ENCODE data around the gene STK11IP.

The STK11IP gene

GRCh38 chr2:219570194-219570923 is 27.3 kb upstream of the STK11IP start:
- TF ChIP-seq SIN3A (IDR thresholded peaks at IDR 0.05; ENCODE audit: borderline replicate concordance, insufficient read depth, low read length) (no peak), REST (IDR thresholded peaks at IDR 0.05; ENCODE audit: insufficient read depth in 1 of 2, low read depth in 2 of 2, low read length in 2 of 2) (no peak)

DNA sequence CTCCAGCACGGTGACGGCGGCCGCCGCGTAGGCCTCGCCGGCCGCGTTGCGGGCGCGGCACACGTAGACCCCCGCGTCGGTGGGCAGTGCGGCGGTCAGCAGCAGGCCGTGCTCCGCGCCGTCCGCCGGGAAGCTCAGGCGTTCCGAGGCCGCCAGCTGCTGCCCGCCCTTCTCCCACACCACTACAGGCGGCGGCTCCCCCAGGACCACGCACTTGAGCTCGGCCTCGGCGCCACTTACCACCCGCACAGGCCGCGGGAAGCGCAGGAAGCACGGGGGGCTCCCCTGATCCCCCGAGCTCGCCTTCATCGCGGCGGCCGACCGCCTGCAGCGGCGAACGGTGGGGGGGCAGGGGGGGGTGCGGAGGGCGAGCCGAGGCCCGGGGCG is 26.7 kb upstream of the STK11IP start:
- TF ChIP-seq POLR2AphosphoS5 (IDR thresholded peaks at IDR 0.05; ENCODE audit: low read depth, low read length) (no peak), TAF1 (IDR thresholded peaks at IDR 0.05; ENCODE audit: borderline replicate concordance, insufficient read depth, low read length) (no peak), FOXP2 (optimal IDR thresholded peaks at IDR 0.05; ENCODE audit: borderline replicate concordance, extremely low read depth, extremely low read length, insufficient read depth) (no peak), SIN3A (IDR thresholded peaks at IDR 0.05; ENCODE audit: borderline replicate concordance, insufficient read depth, low read length) (no peak), REST (IDR thresholded peaks at IDR 0.05; ENCODE audit: insufficient read depth in 1 of 2, low read depth in 2 of 2, low read length in 2 of 2) (no peak)

DNA sequence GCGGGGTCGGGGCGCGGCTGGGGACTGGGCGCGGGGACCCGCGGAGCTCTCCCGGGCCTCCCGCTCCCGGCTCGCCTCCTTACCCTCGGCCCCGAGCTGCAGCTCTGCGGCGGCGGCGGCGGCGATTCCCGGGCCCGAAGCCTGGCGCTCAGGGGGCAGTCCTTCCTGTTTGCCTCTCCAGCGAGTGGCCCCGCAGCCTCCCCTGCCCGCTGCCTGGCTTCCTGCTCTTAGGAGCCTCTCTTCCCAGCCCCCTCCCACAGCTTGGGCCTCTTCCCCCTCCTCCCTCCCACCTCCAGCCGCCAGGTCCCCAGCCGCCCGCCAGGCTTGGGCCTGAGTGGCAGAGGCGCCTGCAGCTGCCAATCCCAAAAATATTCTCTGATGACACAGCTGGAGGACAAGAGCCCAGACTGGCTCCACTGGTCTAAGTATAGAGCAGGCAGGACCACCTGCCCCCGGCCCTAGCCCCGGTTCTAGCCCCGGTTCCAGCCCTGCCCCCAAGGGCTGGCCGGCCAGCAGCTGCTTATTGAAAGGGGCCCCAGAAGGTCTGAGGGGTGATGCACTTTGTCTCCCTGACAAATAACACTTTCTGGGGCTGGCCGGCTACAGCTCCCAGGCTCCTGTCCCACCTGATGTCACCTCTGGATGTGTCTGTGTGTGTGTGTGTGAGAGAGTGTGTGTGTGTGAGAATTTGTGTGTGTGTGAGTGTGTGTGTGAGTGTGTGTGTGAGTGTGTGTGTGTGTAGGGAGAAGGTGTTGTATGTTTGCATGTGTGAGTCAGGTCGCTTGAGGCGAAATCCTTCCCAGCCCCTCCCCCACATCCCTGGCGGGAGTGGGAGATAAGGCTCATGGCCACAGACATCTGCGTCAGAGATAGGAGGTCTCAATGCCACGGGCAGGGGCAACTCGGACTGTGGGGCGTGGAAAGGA is 26.1 kb upstream of the STK11IP start, which contains the start of gene OBSL1:
Gene OBSL1, minus strand, starts transcription at position 229 of the 926 bp plus-strand sequence. CDS start 307 bp downstream, outside the sequence.
- TF ChIP-seq TAF1 (IDR thresholded peaks at IDR 0.05; ENCODE audit: borderline replicate concordance, insufficient read depth, low read length), result no peak
- TF ChIP-seq POLR2AphosphoS5 (IDR thresholded peaks at IDR 0.05; ENCODE audit: low read depth, low read length), result peak; percentile 57; the same call in 1 of the 2 replicates

DNA sequence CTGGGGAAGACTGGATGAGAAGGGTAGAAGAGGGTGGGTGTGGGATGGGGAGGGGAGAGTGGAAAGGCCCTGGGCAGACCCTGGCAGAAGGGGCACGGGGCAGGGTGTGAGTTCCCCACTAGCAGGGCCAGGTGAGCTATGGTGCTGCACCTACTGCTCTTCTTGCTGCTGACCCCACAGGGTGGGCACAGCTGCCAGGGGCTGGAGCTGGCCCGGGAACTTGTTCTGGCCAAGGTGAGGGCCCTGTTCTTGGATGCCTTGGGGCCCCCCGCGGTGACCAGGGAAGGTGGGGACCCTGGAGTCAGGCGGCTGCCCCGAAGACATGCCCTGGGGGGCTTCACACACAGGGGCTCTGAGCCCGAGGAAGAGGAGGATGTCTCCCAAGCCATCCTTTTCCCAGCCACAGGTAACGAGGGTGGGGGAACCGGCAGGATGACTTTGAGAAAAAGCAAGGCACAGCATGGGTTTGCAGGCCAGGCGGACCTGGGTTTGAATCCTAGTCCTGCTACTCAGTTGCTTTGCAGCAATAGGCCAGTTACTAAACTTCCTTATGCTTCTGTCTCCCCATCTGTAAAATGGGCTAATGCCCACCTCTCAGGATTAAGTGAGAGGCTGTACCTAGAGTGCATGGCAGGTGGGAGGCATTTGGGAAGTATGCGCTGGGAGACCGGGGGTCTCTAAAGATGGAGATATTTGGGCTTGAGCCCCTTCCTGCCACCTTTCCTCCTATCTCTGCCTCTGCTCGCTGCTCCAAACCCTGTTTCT is 25.2 kb upstream of the STK11IP start, which contains the start of gene INHA:
Gene INHA, plus strand, starts transcription at position 74 of the 765 bp plus-strand sequence. Its CDS starts 65 bp downstream, at position 139.
- TF ChIP-seq REST (IDR thresholded peaks at IDR 0.05; ENCODE audit: insufficient read depth in 1 of 2, low read depth in 2 of 2, low read length in 2 of 2) (no peak), POLR2AphosphoS5 (IDR thresholded peaks at IDR 0.05; ENCODE audit: low read depth, low read length) (no peak), SIN3A (IDR thresholded peaks at IDR 0.05; ENCODE audit: borderline replicate concordance, insufficient read depth, low read length) (no peak), TAF1 (IDR thresholded peaks at IDR 0.05; ENCODE audit: borderline replicate concordance, insufficient read depth, low read length) (no peak), FOXP2 (optimal IDR thresholded peaks at IDR 0.05; ENCODE audit: borderline replicate concordance, extremely low read depth, extremely low read length, insufficient read depth) (no peak)

DNA sequence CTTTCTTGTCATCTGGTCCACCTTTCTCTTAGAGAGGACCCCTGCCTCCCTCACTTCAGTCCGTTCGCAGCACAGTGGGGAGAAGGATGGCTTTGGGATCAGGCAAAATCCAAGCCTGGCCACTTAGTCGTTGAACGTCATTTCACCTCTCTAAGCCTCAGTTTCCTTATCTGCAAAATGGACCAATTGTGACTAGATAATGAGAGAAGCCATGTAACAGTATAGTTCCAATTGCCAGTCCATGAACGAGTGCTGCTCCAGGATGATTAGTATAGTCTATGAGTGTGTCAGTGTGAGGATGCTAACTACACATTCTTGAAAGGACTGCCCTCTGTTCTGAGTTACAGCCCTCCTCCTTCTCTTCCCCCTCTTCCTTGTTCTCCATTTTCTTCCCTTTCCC is 24.5 kb upstream of the STK11IP start:
- TF ChIP-seq TAF1 (IDR thresholded peaks at IDR 0.05; ENCODE audit: borderline replicate concordance, insufficient read depth, low read length), result no peak
- TF ChIP-seq SIN3A (IDR thresholded peaks at IDR 0.05; ENCODE audit: borderline replicate concordance, insufficient read depth, low read length), result no peak
- no peak for TF ChIP-seq FOXP2 (optimal IDR thresholded peaks at IDR 0.05; ENCODE audit: borderline replicate concordance, extremely low read depth, extremely low read length, insufficient read depth)
- no peak for TF ChIP-seq REST (IDR thresholded peaks at IDR 0.05; ENCODE audit: insufficient read depth in 1 of 2, low read depth in 2 of 2, low read length in 2 of 2)
- no peak for TF ChIP-seq POLR2AphosphoS5 (IDR thresholded peaks at IDR 0.05; ENCODE audit: low read depth, low read length)

All from PFSK-1 (cell line).